Measurements from ENCODE around the gene IDH3B. TPM values are rescaled to one million over a fixed set of nuclear protein-coding genes. Genes with fewer than 3 reads are reported as not detected.

The IDH3B gene
- total and polyA plus RNA-seq, 2 of the 13 experiments (the other 11 are each of a cell fraction or from before 2014, with no cell fraction given) = 215 to 254 TPM

DNA sequence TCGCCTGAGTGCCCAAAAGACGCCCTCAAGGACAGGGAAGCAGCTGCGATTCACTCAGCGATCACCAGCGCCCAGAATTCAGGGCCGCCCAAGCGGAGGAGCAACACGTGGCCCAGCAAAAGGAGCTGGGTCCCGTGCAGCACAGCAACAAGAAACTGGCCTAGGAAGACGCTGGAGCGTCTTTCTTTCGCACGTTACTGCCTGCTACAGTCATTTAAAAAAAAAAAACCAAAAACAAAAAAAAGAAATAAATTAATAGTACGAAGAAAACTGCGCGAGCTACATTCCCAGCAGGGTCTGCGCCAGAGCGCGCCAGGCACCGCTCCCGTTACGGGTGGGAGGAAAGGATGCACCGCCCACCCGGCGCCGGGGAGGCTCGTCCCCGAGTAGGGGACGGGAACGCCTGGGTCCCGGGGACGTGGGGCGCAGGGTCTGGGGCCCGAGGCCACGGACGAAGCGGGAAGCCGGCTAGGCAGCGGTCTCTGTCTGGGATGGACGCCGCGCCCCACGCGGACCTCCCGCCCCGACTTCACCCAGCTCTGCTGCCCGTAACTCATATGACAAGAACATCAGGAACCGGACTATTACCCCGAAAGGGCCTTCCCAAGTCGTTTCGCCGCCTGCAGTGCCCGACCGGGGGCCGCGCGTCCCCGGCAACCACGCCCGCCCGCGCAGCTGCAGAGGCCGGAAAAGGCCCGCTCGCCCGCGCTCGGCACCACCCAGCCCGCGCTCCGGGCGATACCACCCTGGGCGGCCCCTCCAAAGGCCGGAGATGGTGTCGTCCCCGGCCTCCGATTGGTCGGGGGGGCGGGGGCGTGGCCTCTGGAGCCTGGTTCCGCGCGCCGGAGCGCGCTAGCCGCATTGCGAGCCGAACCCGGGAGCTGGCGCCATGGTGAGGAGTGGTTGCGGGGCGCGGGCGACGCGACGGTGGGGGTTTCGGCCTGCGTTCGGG, 12.0 kb downstream of the IDH3B start, which contains the start of gene NOP56 (continued):
- TF ChIP-seq KMT2A (CRISPR knock-in tag; IDR thresholded peaks at IDR 0.05) (peak; percentile 66; the same call in 1 of the 2 replicates), ARID2 (CRISPR knock-in tag; IDR thresholded peaks at IDR 0.05; ENCODE audit: borderline replicate concordance) (peak; percentile 21; the same call in 1 of the 2 replicates), ZNF589 (CRISPR knock-in tag; conservative IDR thresholded peaks at IDR 0.05) (peak; percentile 90; the same call in 1 of the 2 replicates), CBFB (CRISPR knock-in tag; IDR thresholded peaks at IDR 0.05) (peak; percentile 78; the same call in 1 of the 2 replicates), ZNF609 (CRISPR knock-in tag; IDR thresholded peaks at IDR 0.05; ENCODE audit: borderline replicate concordance) (peak; percentile 65), SRY (CRISPR knock-in tag; IDR thresholded peaks at IDR 0.05) (peak; percentile 96; the same call in 1 of the 2 replicates), ZNF570 (CRISPR knock-in tag; IDR thresholded peaks at IDR 0.05; ENCODE audit: borderline replicate concordance) (0 out of 2 replicates have a peak, but pooled peaks have one; percentile 18), ZNF512 (CRISPR knock-in tag; IDR thresholded peaks at IDR 0.05) (no peak; the same call in none of the 2 replicates), ZFAT (CRISPR knock-in tag; conservative IDR thresholded peaks at IDR 0.05) (no peak; the same call in none of the 2 replicates), FLYWCH1 (CRISPR knock-in tag; IDR thresholded peaks at IDR 0.05) (peak; percentile 57; the same call in 1 of the 2 replicates), ZNF543 (CRISPR knock-in tag; IDR thresholded peaks at IDR 0.05) (peak; percentile 99), DPF2 (CRISPR knock-in tag; IDR thresholded peaks at IDR 0.05; ENCODE audit: borderline replicate concordance, low read depth) (no peak), SOX13 (IDR thresholded peaks at IDR 0.05) (no peak), SOX13 (CRISPR knock-in tag; conservative IDR thresholded peaks at IDR 0.05 in 1 of 2, IDR thresholded peaks at IDR 0.05 in 1 of 2) (no peak; a peak in 2 of 4 replicates), SIN3B (IDR thresholded peaks at IDR 0.05; ENCODE audit: low read length) (peak; percentile 48), SYNCRIP (IDR thresholded peaks at IDR 0.05; ENCODE audit: insufficient read depth, low read depth, low read length) (no peak)
- TF ChIP-seq, protein P1, sequence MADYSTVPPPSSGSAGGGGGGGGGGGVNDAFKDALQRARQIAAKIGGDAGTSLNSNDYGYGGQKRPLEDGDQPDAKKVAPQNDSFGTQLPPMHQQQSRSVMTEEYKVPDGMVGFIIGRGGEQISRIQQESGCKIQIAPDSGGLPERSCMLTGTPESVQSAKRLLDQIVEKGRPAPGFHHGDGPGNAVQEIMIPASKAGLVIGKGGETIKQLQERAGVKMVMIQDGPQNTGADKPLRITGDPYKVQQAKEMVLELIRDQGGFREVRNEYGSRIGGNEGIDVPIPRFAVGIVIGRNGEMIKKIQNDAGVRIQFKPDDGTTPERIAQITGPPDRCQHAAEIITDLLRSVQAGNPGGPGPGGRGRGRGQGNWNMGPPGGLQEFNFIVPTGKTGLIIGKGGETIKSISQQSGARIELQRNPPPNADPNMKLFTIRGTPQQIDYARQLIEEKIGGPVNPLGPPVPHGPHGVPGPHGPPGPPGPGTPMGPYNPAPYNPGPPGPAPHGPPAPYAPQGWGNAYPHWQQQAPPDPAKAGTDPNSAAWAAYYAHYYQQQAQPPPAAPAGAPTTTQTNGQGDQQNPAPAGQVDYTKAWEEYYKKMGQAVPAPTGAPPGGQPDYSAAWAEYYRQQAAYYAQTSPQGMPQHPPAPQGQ (CRISPR knock-in tag; IDR thresholded peaks at IDR 0.05; ENCODE audit: borderline replicate concordance) = peak; percentile 74
- TF ChIP-seq, protein P2, sequence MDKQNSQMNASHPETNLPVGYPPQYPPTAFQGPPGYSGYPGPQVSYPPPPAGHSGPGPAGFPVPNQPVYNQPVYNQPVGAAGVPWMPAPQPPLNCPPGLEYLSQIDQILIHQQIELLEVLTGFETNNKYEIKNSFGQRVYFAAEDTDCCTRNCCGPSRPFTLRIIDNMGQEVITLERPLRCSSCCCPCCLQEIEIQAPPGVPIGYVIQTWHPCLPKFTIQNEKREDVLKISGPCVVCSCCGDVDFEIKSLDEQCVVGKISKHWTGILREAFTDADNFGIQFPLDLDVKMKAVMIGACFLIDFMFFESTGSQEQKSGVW (CRISPR knock-in tag; IDR thresholded peaks at IDR 0.05; ENCODE audit: borderline replicate concordance) = peak; percentile 95; the same call in 1 of the 2 replicates

Measured in HepG2 (cell line).